OCI-LY7 (cell line): ENCODE data around the gene EDEM1. TPM values are rescaled to one million over a fixed set of nuclear protein-coding genes. Genes with fewer than 3 reads are reported as not detected.

ENCODE experiments used
- BruUV-seq: library from RNA; stranded (reverse); fragments of 400-500 nt; replicated peaks from 2 replicates; lab custom pipeline; 2021; lab: Mats Ljungman, UMichigan
- CTCF ChIA-PET: fragments of 300-600 bp; sonication (Branson Sonifier 250); formaldehyde crosslinking; loops from one replicate; lab custom pipeline; 2022; ENCODE audit warnings: antibody characterized with exemption; ENCODE audit not compliant: unreplicated experiment; lab: Charles Lee
- POLR2A ChIA-PET: fragments of 300-600 bp; sonication (Branson Sonifier 250); formaldehyde crosslinking; loops from one replicate; lab custom pipeline; 2022; ENCODE audit warnings: antibody characterized with exemption; lab: Charles Lee
- DNase-seq: peaks from one replicate; pipeline ENCODE4 v3.0.0-alpha.2; 2015; ENCODE audit warnings: low spot score
- H2AFZ ChIP-seq: fragments of 200-600 bp; sonication (generic), shearing (Covaris generic); 2 replicates; pipeline ENCODE4 v1.6.1; 2014; ENCODE audit warnings: mild to moderate bottlenecking, antibody characterized with exemption, low read length, moderate library complexity
- H3K27ac ChIP-seq: fragments of 200-600 bp; sonication (generic); 2 replicates; pipeline ENCODE4 v1.5.1; 2014; ENCODE audit warnings: mixed run types, low read depth, mild to moderate bottlenecking, moderate library complexity, low read length, inconsistent platforms; ENCODE audit not compliant: poor library complexity, severe bottlenecking
- H3K36me3 ChIP-seq: fragments of 200-600 bp; sonication (generic); 2 replicates; pipeline ENCODE4 v1.6.1; 2014; ENCODE audit warnings: mild to moderate bottlenecking, antibody characterized with exemption, low read length, moderate library complexity, mixed read lengths; ENCODE audit not compliant: insufficient read depth
- H3K4me1 ChIP-seq: fragments of 200-600 bp; sonication (generic); 2 replicates; pipeline ENCODE4 v1.5.1; 2014; ENCODE audit warnings: mild to moderate bottlenecking, low read length; ENCODE audit not compliant: insufficient read depth, poor library complexity, severe bottlenecking
- H3K4me2 ChIP-seq: fragments of 200-600 bp; sonication (generic); 2 replicates; pipeline ENCODE4 v1.6.1; 2014; ENCODE audit warnings: mild to moderate bottlenecking, low read length
- H3K4me3 ChIP-seq: fragments of 200-600 bp; sonication (generic); 2 replicates; pipeline ENCODE4 v1.5.1; 2014; ENCODE audit warnings: mild to moderate bottlenecking, low read depth, low read length; ENCODE audit not compliant: poor library complexity, severe bottlenecking
- H3K79me2 ChIP-seq: fragments of 200-600 bp; sonication (generic); 2 replicates; pipeline ENCODE4 v1.6.1; 2016; ENCODE audit warnings: low read depth, mild to moderate bottlenecking, low read length, moderate library complexity, mixed read lengths; ENCODE audit not compliant: insufficient read depth
- H3K9me2 ChIP-seq: fragments of 200-600 bp; sonication (generic); 2 replicates; pipeline ENCODE4 v1.6.1; 2016; ENCODE audit warnings: mild to moderate bottlenecking, low read length, mixed read lengths; ENCODE audit not compliant: insufficient read depth
- H3K9me3 ChIP-seq: fragments of 200-600 bp; sonication (generic); 2 replicates; pipeline ENCODE4 v1.6.1; 2014; ENCODE audit warnings: mild to moderate bottlenecking, mixed run types, low read length, mixed read lengths
- H4K20me1 ChIP-seq: fragments of 200-600 bp; sonication (generic); 2 replicates; pipeline ENCODE4 v1.6.1; 2014; ENCODE audit warnings: mild to moderate bottlenecking, antibody characterized with exemption, low read length, moderate library complexity, mixed read lengths; ENCODE audit not compliant: insufficient read depth
- CTCF ChIP-seq: fragments of 200-600 bp; sonication (generic); conservative IDR thresholded peaks from 2 replicates; pipeline ENCODE4 v1.5.1; 2014; ENCODE audit warnings: mild to moderate bottlenecking, antibody characterized with exemption, low read length, moderate library complexity, mixed read lengths
- EZH2phosphoT487 ChIP-seq: fragments of 200-600 bp; sonication (generic); IDR thresholded peaks from 2 replicates; pipeline ENCODE4 v1.6.1; 2018; ENCODE audit warnings: low read depth, borderline replicate concordance, mild to moderate bottlenecking, mixed run types, antibody characterized with exemption, low read length, moderate library complexity, mixed read lengths
- intact Hi-C: fragments of 100-400 bp; cut with micrococcal nuclease; formaldehyde crosslinking; loops from one replicate; pipeline ENCODE4 v1.10.0; 2022; ENCODE audit not compliant: unreplicated experiment
- total RNA-seq, 2 experiments: library from RNA; depleted of rRNA in 1 of 2; stranded (reverse); fragments of >200 nt in 1 of 2; shearing (Covaris generic) in 1 of 2; gene quantifications; 2 replicates each; pipeline ENCODE4 v1.2.3, GENCODE V29; 2014 to 2022

EDEM1 gene
- total RNA-seq, 2 experiments from 2014 or later = 186 to 337 TPM

- ChIA-PET POLR2A (interaction anchor here (1.1 to 1.5 kb wide), 2 partner anchors 17 to 94 kb away, joined by 3 read pairs; no protein-coding TSS in a partner anchor), CTCF (interaction anchor here (0.6 kb wide), 1 partner anchor 39 kb away, joined by 4 read pairs; no protein-coding TSS in a partner anchor)
- H3K79me2 ChIP-seq = no peaks in the 10 kb centered on the region
- H3K4me3 ChIP-seq = no peak overlapping the region
- H3K4me1 ChIP-seq = peaks cover 9% of the 10 kb centered on the region
- H3K27ac ChIP-seq = no peak overlapping the region
- BruUV-seq = no TSS peak
- intact Hi-C loops = no loop called here
- DNase-seq = peak; percentile 35
- TF ChIP-seq CTCF (peak; percentile 48), EZH2phosphoT487 (no peak)
- H3K4me2 ChIP-seq = no peak overlapping the region
- H4K20me1 ChIP-seq = no peaks in the 10 kb centered on the region
- H2AFZ ChIP-seq = no peak overlapping the region
- no peaks in the 10 kb centered on the region for H3K9me2 ChIP-seq
- H3K9me3 ChIP-seq = no peaks in the 10 kb centered on the region
- H3K36me3 ChIP-seq = no peaks in the 10 kb centered on the region
These were observed 45.1 kb downstream of the EDEM1 start for GRCh38 chr3:5232570-5232969.

- BruUV-seq = no TSS peak
- no peaks in the 10 kb centered on the region for H3K79me2 ChIP-seq
- H3K4me1 ChIP-seq = peaks cover 9% of the 10 kb centered on the region
- CTCF ChIA-PET = no interaction called here
- no peaks in the 10 kb centered on the region for H3K9me3 ChIP-seq
- TF ChIP-seq EZH2phosphoT487 (no peak), CTCF (no peak)
- POLR2A ChIA-PET = interaction anchor here (0.6 kb wide), 1 partner anchor 14 kb away, joined by 4 read pairs; no protein-coding TSS in a partner anchor
- H3K4me3 ChIP-seq = no peak overlapping the region
- no peak overlapping the region for H3K27ac ChIP-seq
- no peak for DNase-seq
- no peaks in the 10 kb centered on the region for H4K20me1 ChIP-seq
- no peaks in the 10 kb centered on the region for H3K9me2 ChIP-seq
- no peak overlapping the region for H2AFZ ChIP-seq
- no peaks in the 10 kb centered on the region for H3K36me3 ChIP-seq
- H3K4me2 ChIP-seq = no peak overlapping the region
- intact Hi-C loops = no loop called here
These were observed 45.5 kb downstream of the EDEM1 start for GRCh38 chr3:5233026-5233425.

GRCh38 chr3:5235655-5236054, 48.1 kb downstream of the EDEM1 start:
- H2AFZ ChIP-seq = no peak overlapping the region
- no peak overlapping the region for H3K4me2 ChIP-seq
- BruUV-seq = no TSS peak
- H3K4me1 ChIP-seq = peaks cover 9% of the 10 kb centered on the region
- H3K36me3 ChIP-seq = no peaks in the 10 kb centered on the region
- H3K27ac ChIP-seq = no peak overlapping the region
- no peaks in the 10 kb centered on the region for H3K9me3 ChIP-seq
- no peaks in the 10 kb centered on the region for H3K79me2 ChIP-seq
- intact Hi-C loops = no loop called here
- no peaks in the 10 kb centered on the region for H3K9me2 ChIP-seq
- no peaks in the 10 kb centered on the region for H4K20me1 ChIP-seq
- DNase-seq = no peak
- H3K4me3 ChIP-seq = no peak overlapping the region
- ChIA-PET CTCF (no interaction called here), POLR2A (interaction anchor here (0.7 kb wide), 2 partner anchors 38 to 62 kb away, joined by 3 read pairs; no protein-coding TSS in a partner anchor)
- TF ChIP-seq CTCF (no peak), EZH2phosphoT487 (no peak)
